GM12878 (cell line): Measurements from ENCODE around the gene PEX16.

ENCODE experiments used
- ATF7 ChIP-seq: fragments of 450-650 bp; IDR thresholded peaks from 2 replicates; pipeline ENCODE4 v1.6.1; 2016; ENCODE audit warnings: low read depth, mild to moderate bottlenecking
- CTCF ChIP-seq, 3 experiments: IDR thresholded peaks in 2 of 3; conservative IDR thresholded peaks in 1 of 3; 2 replicates each; pipeline ENCODE4 v1.5.1; 2011; ENCODE audit warnings: low read depth in 3 of 3, low read length in 3 of 3, mild to moderate bottlenecking in 3 of 3, control low read depth in 2 of 3, moderate library complexity in 2 of 3, inconsistent platforms in 1 of 3, mixed read lengths in 1 of 3; ENCODE audit not compliant: control insufficient read depth in 2 of 3, insufficient read depth in 1 of 3; ENCODE audit errors: extremely low read depth in 1 of 3
- E2F4 ChIP-seq: IDR thresholded peaks from 2 replicates; pipeline ENCODE4 v1.6.1; 2012; ENCODE audit warnings: low read depth, low read length, improper control_type of control experiment
- ELK1 ChIP-seq: IDR thresholded peaks from 2 replicates; pipeline ENCODE4 v1.6.1; 2012; ENCODE audit warnings: low read depth, low read length, improper control_type of control experiment
- MAX ChIP-seq: IDR thresholded peaks from 2 replicates; pipeline ENCODE4 v1.6.1; 2012; ENCODE audit warnings: low read depth, low read length, improper control_type of control experiment
- POLR2A ChIP-seq: IDR thresholded peaks from 2 replicates; pipeline ENCODE4 v1.6.1; 2011; ENCODE audit warnings: low read depth, mild to moderate bottlenecking, low read length
- POLR2AphosphoS2 ChIP-seq: IDR thresholded peaks from 2 replicates; pipeline ENCODE4 v1.6.1; 2011; ENCODE audit warnings: low read depth, mild to moderate bottlenecking, low read length, improper control_type of control experiment, moderate library complexity
- RAD21 ChIP-seq: IDR thresholded peaks from 2 replicates; pipeline ENCODE4 v1.6.1; 2011; ENCODE audit warnings: mild to moderate bottlenecking, low read depth, low read length, moderate library complexity; ENCODE audit not compliant: insufficient read depth
- ZBED1 ChIP-seq: IDR thresholded peaks from 2 replicates; pipeline ENCODE4 v1.6.1; 2016; ENCODE audit warnings: borderline replicate concordance

GRCh38 chr11:45933131-45933831 is 15.6 kb upstream of the PEX16 start:
- TF ChIP-seq POLR2A: no peak
- no peak for TF ChIP-seq POLR2AphosphoS2
- no peak for TF ChIP-seq MAX
- no peak for TF ChIP-seq E2F4
- TF ChIP-seq ZBED1: no peak
- no peak for TF ChIP-seq RAD21
- TF ChIP-seq ELK1: no peak
- TF ChIP-seq CTCF (IDR thresholded peaks at IDR 0.05 in 2 of 3, conservative IDR thresholded peaks at IDR 0.05 in 1 of 3; ENCODE audit: control insufficient read depth in 2 of 3, extremely low read depth in 1 of 3, insufficient read depth in 1 of 3, low read depth in 3 of 3, low read length in 3 of 3): no peak
- TF ChIP-seq ATF7: no peak
